Vagina (tissue), 2 donors: ENCODE results near the gene SEMA5B.

Experiments
- CTCF ChIP-seq, 3 experiments: fragments of 450-650 bp in 2 of 3; fragments of 200-600 bp in 1 of 3; sonication (generic) in 1 of 3; IDR thresholded peaks; one replicate each; pipeline ENCODE4 v1.5.1; 2017 to 2019; ENCODE audit warnings: antibody characterized with exemption in 3 of 3, mild to moderate bottlenecking in 2 of 3, moderate library complexity in 2 of 3
- POLR2A ChIP-seq, 2 donors: fragments of 450-650 bp; IDR thresholded peaks; one replicate each; pipeline ENCODE4 v1.6.1; 2017; ENCODE audit warnings: antibody characterized with exemption in 2 of 2, mild to moderate bottlenecking in 2 of 2, moderate library complexity in 2 of 2
- POLR2AphosphoS5 ChIP-seq, 2 donors: sonication (generic); formaldehyde crosslinking; IDR thresholded peaks; one replicate each; pipeline ENCODE4 v1.9.0; 2017; ENCODE audit warnings: antibody characterized with exemption in 2 of 2, mild to moderate bottlenecking in 2 of 2, low read depth in 1 of 2; ENCODE audit not compliant: insufficient read depth in 1 of 2

GRCh38 chr3:122952520-122952919 lies 75.0 kb downstream of the SEMA5B start:
- TF ChIP-seq CTCF (IDR thresholded peaks at IDR 0.05) (no peak), POLR2A (IDR thresholded peaks at IDR 0.05) (no peak), POLR2AphosphoS5 (IDR thresholded peaks at IDR 0.05; ENCODE audit: insufficient read depth in 1 of 2, low read depth in 1 of 2) (no peak)
